ENCODE results near the gene ELP1. TPM values are rescaled to one million over a fixed set of nuclear protein-coding genes. Genes with fewer than 3 reads are reported as not detected.

Gene ELP1
- total RNA-seq, 4 donors from 2014 or later: 10.0 to 27.2 (median 19.1) TPM

DNA sequence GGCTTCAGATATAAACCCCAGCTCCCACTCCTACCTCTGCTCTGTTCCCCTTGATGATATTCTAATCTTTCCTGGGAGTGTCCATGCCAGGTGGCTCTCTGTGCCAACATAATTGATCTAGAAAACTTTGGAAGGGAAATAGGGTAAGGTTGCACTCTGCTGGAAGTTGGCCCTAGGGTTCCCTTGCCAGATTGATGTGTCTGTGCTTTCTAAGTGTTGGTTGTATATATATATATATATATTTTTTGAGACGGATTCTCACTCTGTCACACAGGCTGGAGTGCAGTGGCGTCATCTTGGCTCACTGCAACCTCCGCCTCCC is 101.8 kb downstream of the ELP1 start:
- TF ChIP-seq, protein P1, sequence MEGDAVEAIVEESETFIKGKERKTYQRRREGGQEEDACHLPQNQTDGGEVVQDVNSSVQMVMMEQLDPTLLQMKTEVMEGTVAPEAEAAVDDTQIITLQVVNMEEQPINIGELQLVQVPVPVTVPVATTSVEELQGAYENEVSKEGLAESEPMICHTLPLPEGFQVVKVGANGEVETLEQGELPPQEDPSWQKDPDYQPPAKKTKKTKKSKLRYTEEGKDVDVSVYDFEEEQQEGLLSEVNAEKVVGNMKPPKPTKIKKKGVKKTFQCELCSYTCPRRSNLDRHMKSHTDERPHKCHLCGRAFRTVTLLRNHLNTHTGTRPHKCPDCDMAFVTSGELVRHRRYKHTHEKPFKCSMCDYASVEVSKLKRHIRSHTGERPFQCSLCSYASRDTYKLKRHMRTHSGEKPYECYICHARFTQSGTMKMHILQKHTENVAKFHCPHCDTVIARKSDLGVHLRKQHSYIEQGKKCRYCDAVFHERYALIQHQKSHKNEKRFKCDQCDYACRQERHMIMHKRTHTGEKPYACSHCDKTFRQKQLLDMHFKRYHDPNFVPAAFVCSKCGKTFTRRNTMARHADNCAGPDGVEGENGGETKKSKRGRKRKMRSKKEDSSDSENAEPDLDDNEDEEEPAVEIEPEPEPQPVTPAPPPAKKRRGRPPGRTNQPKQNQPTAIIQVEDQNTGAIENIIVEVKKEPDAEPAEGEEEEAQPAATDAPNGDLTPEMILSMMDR (IDR thresholded peaks at IDR 0.05): no peak
- no peak for TF ChIP-seq POLR2A (IDR thresholded peaks at IDR 0.05)
- H3K4me3 ChIP-seq (ENCODE audit: low read depth, poor library complexity, severe bottlenecking): no peak overlapping the region
- intact Hi-C loops (cut with DNase I; ENCODE audit: low total_unique reads): no loop called here
- DNase-seq (ENCODE audit: low spot score in 2 of 2): no peak
- WGBS, 2 donors: 80 to 81% methylated on average over 3 of the region's 3 CpGs

DNA sequence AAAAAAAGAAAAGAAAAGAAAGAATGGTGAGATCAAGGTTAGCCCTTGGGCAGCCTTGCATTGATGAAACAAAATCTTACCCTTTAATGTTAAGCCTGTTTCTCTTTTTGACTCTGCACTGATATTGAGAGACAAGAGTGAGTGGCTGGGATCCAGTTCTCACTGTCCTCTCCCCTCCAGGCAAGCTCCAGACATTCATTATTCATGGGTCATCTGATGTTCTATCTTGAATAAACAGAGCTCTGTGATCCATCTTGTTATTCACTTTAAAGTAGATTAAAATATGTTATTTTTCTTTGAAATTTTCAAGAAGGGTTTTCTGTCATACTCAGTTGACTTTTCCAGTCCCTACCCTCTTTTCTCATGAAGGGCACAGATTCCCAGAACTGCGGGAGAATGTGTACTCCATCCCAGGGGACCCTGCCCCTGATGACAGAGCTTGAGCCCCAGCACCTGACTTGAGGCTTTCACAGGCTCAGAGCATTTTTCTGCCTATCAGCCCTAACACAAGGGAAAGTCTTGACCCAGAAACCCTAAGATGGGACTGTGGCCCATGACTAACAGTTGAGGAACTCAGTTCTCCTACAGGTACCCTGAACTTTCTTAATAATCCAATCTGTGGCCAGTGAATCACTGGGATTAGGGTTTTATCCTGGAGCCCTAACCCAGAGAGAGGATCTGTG is 102.3 kb downstream of the ELP1 start:
- TF ChIP-seq POLR2A (IDR thresholded peaks at IDR 0.05): no peak
- TF ChIP-seq, protein P1 (IDR thresholded peaks at IDR 0.05): no peak
- DNase-seq (ENCODE audit: low spot score in 2 of 2): no peak
- 94 to 95% methylated on average over 1 of the region's 1 CpG for WGBS, 2 donors
- intact Hi-C loops (cut with DNase I; ENCODE audit: low total_unique reads): no loop called here
- H3K4me3 ChIP-seq (ENCODE audit: low read depth, poor library complexity, severe bottlenecking): no peak overlapping the region

DNA sequence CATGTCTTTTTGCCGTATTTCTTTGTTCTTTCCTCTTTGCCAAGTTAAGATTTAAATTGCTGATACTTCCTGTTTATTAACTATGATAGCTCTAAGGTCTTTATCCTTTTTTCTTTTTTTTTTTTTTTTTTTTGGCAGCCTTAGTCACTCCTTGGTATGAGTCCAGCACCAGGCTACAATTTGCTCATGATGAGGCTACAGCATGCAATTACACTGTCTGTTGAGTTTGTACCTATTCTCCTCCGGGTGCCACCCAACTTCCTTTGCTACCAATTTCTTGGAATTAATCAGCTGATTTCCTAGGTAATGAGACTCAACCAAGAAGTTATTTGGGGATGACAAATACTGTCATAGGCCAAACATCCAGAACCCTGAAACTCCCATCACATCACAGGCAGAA is 103.7 kb downstream of the ELP1 start:
- intact Hi-C loops (cut with DNase I; ENCODE audit: low total_unique reads): no loop called here
- no peak for TF ChIP-seq POLR2A (IDR thresholded peaks at IDR 0.05)
- TF ChIP-seq, protein P1 (IDR thresholded peaks at IDR 0.05): no peak
- H3K4me3 ChIP-seq (ENCODE audit: low read depth, poor library complexity, severe bottlenecking): no peak overlapping the region
- WGBS, 2 donors: 33 to 35% methylated on average over 2 of the region's 2 CpGs
- no peak for DNase-seq (ENCODE audit: low spot score in 2 of 2)

DNA sequence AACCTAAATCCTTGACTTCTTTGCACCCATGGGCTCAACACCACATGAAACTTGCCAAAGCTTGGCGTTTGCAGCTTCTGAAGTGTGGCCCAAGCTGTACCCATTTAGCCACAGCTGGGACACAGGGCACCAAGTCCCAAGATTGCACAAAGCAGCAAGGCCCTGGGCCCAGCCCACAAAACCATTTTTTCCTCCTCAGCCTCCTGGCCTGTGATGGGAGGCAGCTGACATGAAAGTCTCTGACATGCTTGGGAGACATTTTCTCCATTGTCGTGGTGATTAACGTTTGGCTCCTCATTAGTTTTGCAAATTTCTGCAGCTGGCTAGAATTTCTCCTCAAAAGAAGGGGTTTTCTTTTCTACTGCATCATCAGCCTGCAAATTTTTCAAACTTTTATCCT is 110.1 kb downstream of the ELP1 start:
- no peak for DNase-seq (ENCODE audit: low spot score in 2 of 2)
- H3K4me3 ChIP-seq (ENCODE audit: low read depth, poor library complexity, severe bottlenecking): no peak overlapping the region
- TF ChIP-seq POLR2A (IDR thresholded peaks at IDR 0.05): no peak
- intact Hi-C loops (cut with DNase I; ENCODE audit: low total_unique reads): no loop called here
- WGBS, 2 donors: 80 to 89% methylated on average over 3 of the region's 3 CpGs

Other genes with a start within 250 kb of the ELP1 start
- not detected for gene ACTL7B, start 78.1 kb downstream of the ELP1 start, total RNA-seq
- gene ACTL7A, start 71.9 kb downstream of the ELP1 start, total RNA-seq: not detected
- 10 to 100 TPM in 3 of 4 donors, 1 to 10 TPM in 1; 9.9 to 16.7 (median 10.1) TPM for gene ABITRAM, start 276 bp upstream of the ELP1 start, total RNA-seq
- 10 to 100 TPM; 15.1 to 21.7 (median 17.6) TPM for gene CTNNAL1, start 79.4 kb upstream of the ELP1 start, total RNA-seq
- 10 to 100 TPM; 35.0 to 57.7 (median 51.1) TPM for gene TMEM245, start 185.8 kb upstream of the ELP1 start, total RNA-seq
- gene FRRS1L, start 233.1 kb upstream of the ELP1 start, total RNA-seq: under 1 TPM in 2 of 4 donors, not detected in 2; 0.05 to 0.42 TPM

All from lower leg skin (tissue), 4 donors.